Naive thymus-derived CD4-positive, alpha-beta T cell (primary cell): Measurements from ENCODE around the gene PQBP1. TPM values are rescaled to one million over a fixed set of nuclear protein-coding genes. Genes with fewer than 3 reads are reported as not detected.

Source experiments
- ATAC-seq: fragments of 150-1000 bp; cut with Tn5 transposase; 2 replicates; pipeline ENCODE4 v1.10.0; 2021; ENCODE audit warnings: mild to moderate bottlenecking, moderate library complexity
- CTCF ChIA-PET: fragments of 350-600 bp; sonication (Branson Sonifier 250); formaldehyde crosslinking; loops from one replicate; lab custom pipeline; 2021; ENCODE audit warnings: antibody characterized with exemption; lab: Charles Lee
- POLR2A ChIA-PET: fragments of 350-600 bp; sonication (Branson Sonifier 250); formaldehyde crosslinking; loops from one replicate; lab custom pipeline; 2021; ENCODE audit warnings: antibody characterized with exemption, inconsistent platforms; lab: Charles Lee
- DNase-seq, 9 donors: peaks; one replicate each; pipeline versions ENCODE4 v3.0.0 to v3.0.0-alpha.2; 2020 to 2022; ENCODE audit warnings: mixed read lengths in 1 of 9
- H3K27ac ChIP-seq: one replicate; pipeline ENCODE4 v1.7.0; 2013; ENCODE audit warnings: mild to moderate bottlenecking, low read depth, low read length, moderate library complexity
- H3K27me3 ChIP-seq, 2 donors: one replicate each; pipeline ENCODE4 v1.7.0; 2013; ENCODE audit warnings: low read length in 2 of 2, mild to moderate bottlenecking in 2 of 2, moderate library complexity in 2 of 2; ENCODE audit not compliant: control insufficient read depth in 2 of 2, insufficient read depth in 2 of 2
- H3K36me3 ChIP-seq, 3 experiments: 1 replicate in 2 of 3; 2 replicates in 1 of 3; pipeline ENCODE4 v1.7.0; 2013; ENCODE audit warnings: low read length in 3 of 3, mild to moderate bottlenecking in 3 of 3, moderate library complexity in 1 of 3; ENCODE audit not compliant: insufficient read depth in 3 of 3, control insufficient read depth in 2 of 3
- H3K4me1 ChIP-seq, 2 donors: one replicate each; pipeline ENCODE4 v1.7.0; 2013; ENCODE audit warnings: low read length in 2 of 2, mild to moderate bottlenecking in 2 of 2, moderate library complexity in 1 of 2; ENCODE audit not compliant: control insufficient read depth in 2 of 2, insufficient read depth in 2 of 2
- H3K4me3 ChIP-seq: 2 replicates; pipeline ENCODE4 v1.7.0; 2013; ENCODE audit warnings: mild to moderate bottlenecking, low read length
- H3K9me3 ChIP-seq, 3 experiments: 1 replicate in 2 of 3; 2 replicates in 1 of 3; pipeline ENCODE4 v1.7.0; 2013; ENCODE audit warnings: low read length in 3 of 3; ENCODE audit not compliant: control insufficient read depth in 2 of 3
- H3K27ac Mint-ChIP-seq, 9 donors: one replicate each; pipeline ENCODE4 v1.8.0; 2020 to 2022; ENCODE audit warnings: mixed read lengths in 9 of 9, mild to moderate bottlenecking in 8 of 9, moderate library complexity in 5 of 9, inconsistent platforms in 2 of 9
- H3K27me3 Mint-ChIP-seq, 5 donors: one replicate each; pipeline ENCODE4 v1.8.0; 2021 to 2022; ENCODE audit warnings: mixed read lengths in 5 of 5, mild to moderate bottlenecking in 1 of 5
- H3K36me3 Mint-ChIP-seq, 5 donors: one replicate each; pipeline ENCODE4 v1.8.0; 2020 to 2022; ENCODE audit warnings: mixed read lengths in 5 of 5, mild to moderate bottlenecking in 3 of 5, inconsistent platforms in 1 of 5
- H3K4me1 Mint-ChIP-seq, 7 donors: one replicate each; pipeline ENCODE4 v1.8.0; 2020 to 2022; ENCODE audit warnings: mixed read lengths in 7 of 7, mild to moderate bottlenecking in 3 of 7, inconsistent platforms in 1 of 7
- H3K4me3 Mint-ChIP-seq, 10 donors: one replicate each; pipeline ENCODE4 v1.8.0; 2020 to 2022; ENCODE audit warnings: mild to moderate bottlenecking in 10 of 10, mixed read lengths in 10 of 10, moderate library complexity in 6 of 10, inconsistent platforms in 2 of 10
- H3K9me3 Mint-ChIP-seq, 11 donors: one replicate each; pipeline ENCODE4 v1.8.0; 2020 to 2022; ENCODE audit warnings: mixed read lengths in 11 of 11, mild to moderate bottlenecking in 4 of 11, inconsistent platforms in 1 of 11, moderate library complexity in 1 of 11
- intact Hi-C, 2 donors: fragments of 100-400 bp; cut with micrococcal nuclease; formaldehyde crosslinking; loops; one replicate each; pipeline ENCODE4 v1.15.1; 2023
- polyA plus RNA-seq, 2 donors: library from polyadenylated mRNA; unstranded; fragments of 300-500 nt; fragmentation: Illumina TruSeq; gene quantifications; one replicate each; pipeline ENCODE4 v1.2.3, GENCODE V29; 2021
- total RNA-seq, 6 experiments: library from RNA in 5 of 6; stranded (reverse) in 5 of 6; gene quantifications; 1 replicate in 5 of 6; 2 replicates in 1 of 6; pipeline ENCODE4 v1.2.3 and lab custom pipeline; 2021 to 2026

Gene PQBP1
- total and polyA plus RNA-seq, 7 experiments from 2014 or later, result 64.1 to 125 (median 80.3) TPM

- H3K9me3 Mint-ChIP-seq, result peaks cover 0 to 4% (median 0%) of the 10 kb centered on the region in 11 donors
- H3K4me1 ChIP-seq, result peaks cover 69 to 80% of the 10 kb centered on the region in 2 donors
- no peaks in the 10 kb centered on the region for H3K27me3 ChIP-seq
- peak overlapping the region; percentile 70 for H3K4me3 ChIP-seq
- H3K4me3 Mint-ChIP-seq, result peak overlapping the region; percentile 78 to 96 (median 88)
- intact Hi-C loops, result loop anchor here (1.0 to 5.0 kb wide), 11 partner anchors 8 to 340 kb away; partner anchors contain the start of genes PIM2 (in 2 of the 2), PQBP1 (in 2 of the 2), TIMM17B (in 2 of the 2) and HDAC6 (in 1 of the 2)
- H3K36me3 Mint-ChIP-seq, result peaks cover 0 to 52% (median 25%) of the 10 kb centered on the region in 5 donors
- H3K4me1 Mint-ChIP-seq, result peaks cover 36 to 91% (median 80%) of the 10 kb centered on the region in 7 donors
- peak; percentile 75 for ATAC-seq
- H3K36me3 ChIP-seq, result peaks cover 0 to 8% (median 5%) of the 10 kb centered on the region in 3 experiments
- H3K27me3 Mint-ChIP-seq, result peaks cover 0 to 3% (median 0%) of the 10 kb centered on the region in 5 donors
- H3K27ac ChIP-seq, result peak overlapping the region; percentile 97
- no peaks in the 10 kb centered on the region for H3K9me3 ChIP-seq
- POLR2A ChIA-PET, result interaction anchor here (0.7 to 12.3 kb wide), 13 partner anchors 9 to 306 kb away, joined by 3 to 432 read pairs (median 8); partner anchors contain the start of genes HDAC6, OTUD5, PIM2 and PQBP1
- peak; percentile 59 to 96 (median 92) for DNase-seq
- H3K27ac Mint-ChIP-seq, result peak overlapping the region; percentile 96 to 99 (median 99)
- CTCF ChIA-PET, result interaction anchor here (0.6 to 3.0 kb wide), 13 partner anchors 9 to 289 kb away, joined by 3 to 14 read pairs (median 7); partner anchors contain the start of genes PQBP1, SLC35A2 and TIMM17B
These were observed 39.6 kb downstream of the PQBP1 start for GRCh38 chrX:48937054-48937907.

- POLR2A ChIA-PET, result interaction anchor here (0.6 to 12.3 kb wide), 11 partner anchors 11 to 1571 kb away, joined by 3 to 432 read pairs (median 11); partner anchors contain the start of genes HDAC6, OTUD5, PIM2 and PQBP1
- Histone ChIP-seq H3K27ac (peak overlapping the region; percentile 97), H3K27me3 (no peaks in the 10 kb centered on the region), H3K36me3 (peaks cover 0 to 7% (median 0%) of the 10 kb centered on the region in 3 experiments), H3K4me1 (peaks cover 78% of the 10 kb centered on the region in 2 donors), H3K4me3 (peak overlapping the region; percentile 55), H3K9me3 (no peaks in the 10 kb centered on the region)
- DNase-seq, result peak in 8 of 9 donors; percentile 59 to 87 (median 76)
- Mint-ChIP-seq H3K4me1 (peaks cover 42 to 98% (median 88%) of the 10 kb centered on the region in 7 donors), H3K36me3 (peaks cover 0 to 51% (median 16%) of the 10 kb centered on the region in 5 donors), H3K27me3 (peaks cover 0 to 3% (median 0%) of the 10 kb centered on the region in 5 donors), H3K4me3 (peak overlapping the region; percentile 78 to 96 (median 88)), H3K27ac (peak overlapping the region; percentile 96 to 99 (median 99)), H3K9me3 (peaks cover 0 to 4% (median 0%) of the 10 kb centered on the region in 11 donors)
- intact Hi-C loops, result loop anchor here (5.0 kb wide), 3 partner anchors 137 to 342 kb away; partner anchors contain the start of genes HDAC6 (in 1 of the 2) and WDR13 (in 1 of the 2)
- CTCF ChIA-PET, result interaction anchor here (0.7 to 2.0 kb wide), 4 partner anchors 20 to 291 kb away, joined by 3 to 6 read pairs (median 4); partner anchors contain the start of gene PIM2
- ATAC-seq, result peak; percentile 67
These were observed 41.1 kb downstream of the PQBP1 start for GRCh38 chrX:48938721-48939425.

- H3K4me3 ChIP-seq, result peak overlapping the region; percentile 55
These were observed 41.9 kb downstream of the PQBP1 start for GRCh38 chrX:48939524-48940228.

GRCh38 chrX:48940404-48940955, 42.8 kb downstream of the PQBP1 start:
- intact Hi-C loops, result no loop called here

More at GRCh38 chrX:48939524-48940228, 41.9 kb downstream of the PQBP1 start:
- intact Hi-C loops, result loop anchor here (5.0 kb wide), 3 partner anchors 137 to 342 kb away; partner anchors contain the start of genes HDAC6 (in 1 of the 2) and WDR13 (in 1 of the 2)
- Histone ChIP-seq H3K4me1 (peaks cover 70 to 71% of the 10 kb centered on the region in 2 donors), H3K9me3 (no peaks in the 10 kb centered on the region), H3K27ac (peak overlapping the region; percentile 97), H3K36me3 (no peaks in the 10 kb centered on the region), H3K27me3 (no peaks in the 10 kb centered on the region)
- ATAC-seq, result peak; percentile 8
- Mint-ChIP-seq H3K4me1 (peaks cover 39 to 97% (median 87%) of the 10 kb centered on the region in 7 donors), H3K9me3 (peaks cover 0 to 4% (median 0%) of the 10 kb centered on the region in 11 donors), H3K4me3 (peak overlapping the region; percentile 78 to 96 (median 88)), H3K36me3 (peaks cover 0 to 43% (median 9%) of the 10 kb centered on the region in 5 donors), H3K27ac (peak overlapping the region; percentile 96 to 99 (median 99)), H3K27me3 (peaks cover 0 to 3% (median 0%) of the 10 kb centered on the region in 5 donors)
- DNase-seq, result peak in 8 of 9 donors; percentile 26 to 64 (median 46)
- ChIA-PET POLR2A (interaction anchor here (0.9 to 12.3 kb wide), 8 partner anchors 12 to 365 kb away, joined by 3 to 432 read pairs (median 15); partner anchors contain the start of genes HDAC6, OTUD5, PIM2 and PQBP1), CTCF (interaction anchor here (0.7 to 2.0 kb wide), 5 partner anchors 10 to 292 kb away, joined by 3 to 6 read pairs (median 3); partner anchors contain the start of gene PIM2)

GRCh38 chrX:48942895-48943294, 45.2 kb downstream of the PQBP1 start:
- Histone ChIP-seq H3K9me3 (no peaks in the 10 kb centered on the region), H3K27me3 (no peaks in the 10 kb centered on the region), H3K27ac (peak overlapping the region; percentile 97), H3K4me3 (no peak overlapping the region), H3K36me3 (no peaks in the 10 kb centered on the region), H3K4me1 (peaks cover 49 to 51% of the 10 kb centered on the region in 2 donors)
- intact Hi-C loops, result no loop called here
- Mint-ChIP-seq H3K4me3 (peak overlapping the region in 8 of 10 donors; percentile 1 to 79 (median 34)), H3K36me3 (peaks cover 0 to 25% (median 0%) of the 10 kb centered on the region in 5 donors), H3K27ac (peak overlapping the region; percentile 82 to 99 (median 90)), H3K4me1 (peaks cover 25 to 82% (median 68%) of the 10 kb centered on the region in 7 donors), H3K27me3 (no peaks in the 10 kb centered on the region), H3K9me3 (no peaks in the 10 kb centered on the region)
- DNase-seq (no peak), ATAC-seq (no peak)
- ChIA-PET POLR2A (interaction anchor here (0.6 to 12.3 kb wide), 5 partner anchors 12 to 249 kb away, joined by 3 to 432 read pairs (median 48); partner anchors contain the start of genes OTUD5, PIM2 and SLC35A2), CTCF (interaction anchor here (0.6 kb wide), 1 partner anchor 14 kb away, joined by 5 read pairs; no protein-coding TSS in a partner anchor)

More at GRCh38 chrX:48940404-48940955, 42.8 kb downstream of the PQBP1 start:
- Mint-ChIP-seq H3K4me3 (peak overlapping the region in 9 of 10 donors; percentile 12 to 96 (median 87)), H3K4me1 (peaks cover 34 to 91% (median 80%) of the 10 kb centered on the region in 7 donors), H3K27ac (peak overlapping the region; percentile 96 to 99 (median 99)), H3K27me3 (peaks cover 0 to 3% (median 0%) of the 10 kb centered on the region in 5 donors), H3K9me3 (peaks cover 0 to 3% (median 0%) of the 10 kb centered on the region in 11 donors), H3K36me3 (peaks cover 0 to 35% (median 6%) of the 10 kb centered on the region in 5 donors)
- Histone ChIP-seq H3K27ac (peak overlapping the region; percentile 97), H3K4me1 (peaks cover 62 to 63% of the 10 kb centered on the region in 2 donors), H3K9me3 (no peaks in the 10 kb centered on the region), H3K4me3 (peak overlapping the region; percentile 55), H3K27me3 (no peaks in the 10 kb centered on the region), H3K36me3 (no peaks in the 10 kb centered on the region)
- ChIA-PET CTCF (interaction anchor here (0.8 to 1.9 kb wide), 6 partner anchors 10 to 292 kb away, joined by 3 to 7 read pairs (median 3); no protein-coding TSS in a partner anchor), POLR2A (interaction anchor here (0.9 to 12.3 kb wide), 8 partner anchors 13 to 366 kb away, joined by 3 to 432 read pairs (median 15); partner anchors contain the start of genes HDAC6, OTUD5, PIM2 and PQBP1)
- ATAC-seq (no peak), DNase-seq (no peak)
